Loucy (cell line): ENCODE data around the gene CPA1.

Source experiments
- EZH2phosphoT487 ChIP-seq: fragments of 200-600 bp; IDR thresholded peaks from 2 replicates; pipeline ENCODE4 v1.6.1; 2018; ENCODE audit warnings: antibody characterized with exemption, mild to moderate bottlenecking, moderate library complexity, borderline replicate concordance
- TF ChIP-seq, protein P1 (sequence below): fragments of 200-600 bp; sonication (generic); conservative IDR thresholded peaks from 2 replicates; pipeline ENCODE4 v1.5.1; 2014; ENCODE audit warnings: mild to moderate bottlenecking, antibody characterized with exemption, low read length

DNA sequence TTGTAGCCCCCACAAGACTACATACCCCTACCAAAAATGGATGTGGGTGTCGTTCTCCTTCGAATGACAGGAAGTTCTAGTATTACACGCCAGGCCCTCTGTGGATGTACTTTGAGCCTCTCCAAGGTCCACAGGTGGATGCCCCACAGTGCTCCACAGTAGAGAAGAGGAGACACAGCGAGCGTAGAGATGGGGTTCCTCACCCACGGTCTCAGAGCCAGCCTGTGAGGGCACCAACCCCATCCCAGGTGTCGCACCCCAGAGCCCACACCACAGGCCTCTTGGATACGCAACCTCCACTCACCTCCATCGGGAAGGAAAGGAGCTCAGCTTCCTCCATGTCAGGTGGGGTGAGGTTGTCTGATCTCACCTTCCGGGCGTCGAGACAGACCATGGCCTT lies 33.4 kb upstream of the CPA1 start:
- TF ChIP-seq, protein P1, sequence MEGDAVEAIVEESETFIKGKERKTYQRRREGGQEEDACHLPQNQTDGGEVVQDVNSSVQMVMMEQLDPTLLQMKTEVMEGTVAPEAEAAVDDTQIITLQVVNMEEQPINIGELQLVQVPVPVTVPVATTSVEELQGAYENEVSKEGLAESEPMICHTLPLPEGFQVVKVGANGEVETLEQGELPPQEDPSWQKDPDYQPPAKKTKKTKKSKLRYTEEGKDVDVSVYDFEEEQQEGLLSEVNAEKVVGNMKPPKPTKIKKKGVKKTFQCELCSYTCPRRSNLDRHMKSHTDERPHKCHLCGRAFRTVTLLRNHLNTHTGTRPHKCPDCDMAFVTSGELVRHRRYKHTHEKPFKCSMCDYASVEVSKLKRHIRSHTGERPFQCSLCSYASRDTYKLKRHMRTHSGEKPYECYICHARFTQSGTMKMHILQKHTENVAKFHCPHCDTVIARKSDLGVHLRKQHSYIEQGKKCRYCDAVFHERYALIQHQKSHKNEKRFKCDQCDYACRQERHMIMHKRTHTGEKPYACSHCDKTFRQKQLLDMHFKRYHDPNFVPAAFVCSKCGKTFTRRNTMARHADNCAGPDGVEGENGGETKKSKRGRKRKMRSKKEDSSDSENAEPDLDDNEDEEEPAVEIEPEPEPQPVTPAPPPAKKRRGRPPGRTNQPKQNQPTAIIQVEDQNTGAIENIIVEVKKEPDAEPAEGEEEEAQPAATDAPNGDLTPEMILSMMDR = no peak
- TF ChIP-seq EZH2phosphoT487 = no peak
